Astrocyte (in vitro differentiated cells and primary cell): Measurements from ENCODE around the gene PLSCR3.

ENCODE experiments used
- EZH2 ChIP-seq: IDR thresholded peaks from 2 replicates; pipeline ENCODE4 v1.6.1; 2012; ENCODE audit warnings: mild to moderate bottlenecking, low read length, inconsistent platforms; ENCODE audit not compliant: insufficient read depth
- TF ChIP-seq, protein P1 (sequence below): IDR thresholded peaks from 2 replicates; pipeline ENCODE4 v1.5.1; 2011; ENCODE audit warnings: low read depth, mild to moderate bottlenecking, inconsistent platforms, low read length, moderate library complexity; ENCODE audit not compliant: insufficient read depth

DNA sequence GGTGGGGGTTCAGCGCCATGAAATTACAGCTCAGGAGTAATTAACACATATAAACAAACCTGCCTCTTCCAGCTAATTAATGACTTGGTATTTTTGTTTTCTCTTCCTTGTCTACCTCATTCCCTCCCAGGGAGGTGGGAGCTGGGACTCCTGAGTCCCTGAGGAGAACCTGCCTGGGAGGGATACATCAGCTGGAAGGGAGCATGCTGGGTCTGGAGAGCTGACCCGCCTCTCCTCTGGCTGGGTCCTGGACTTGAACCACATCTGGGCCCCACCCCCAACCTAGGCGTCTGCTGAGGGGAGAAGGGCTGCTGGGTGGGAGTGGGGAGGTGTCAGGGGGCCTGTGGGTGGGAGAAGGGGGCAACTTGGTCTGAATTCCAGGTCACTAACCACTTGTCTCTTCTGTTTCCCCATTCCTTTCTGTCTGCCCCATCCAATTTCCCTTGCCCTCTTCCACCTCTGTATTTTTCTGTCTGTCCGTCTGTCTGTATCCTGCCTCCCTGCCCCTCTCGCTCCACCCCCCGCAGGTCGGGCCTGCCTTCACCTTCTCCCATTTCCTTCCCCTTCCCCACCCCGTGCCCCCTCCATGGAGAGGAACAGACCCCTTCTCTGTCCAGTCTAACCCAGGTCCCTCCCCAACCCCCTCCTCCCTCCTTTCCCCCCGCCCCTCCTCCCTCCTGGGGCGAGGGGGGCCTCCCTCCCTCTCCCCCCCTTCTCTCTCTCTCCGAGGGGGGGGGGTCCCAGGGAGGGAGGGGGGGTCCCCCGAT lies 13.3 kb upstream of the PLSCR3 start, which contains the start of gene NLGN2:
- TF ChIP-seq, protein P1, sequence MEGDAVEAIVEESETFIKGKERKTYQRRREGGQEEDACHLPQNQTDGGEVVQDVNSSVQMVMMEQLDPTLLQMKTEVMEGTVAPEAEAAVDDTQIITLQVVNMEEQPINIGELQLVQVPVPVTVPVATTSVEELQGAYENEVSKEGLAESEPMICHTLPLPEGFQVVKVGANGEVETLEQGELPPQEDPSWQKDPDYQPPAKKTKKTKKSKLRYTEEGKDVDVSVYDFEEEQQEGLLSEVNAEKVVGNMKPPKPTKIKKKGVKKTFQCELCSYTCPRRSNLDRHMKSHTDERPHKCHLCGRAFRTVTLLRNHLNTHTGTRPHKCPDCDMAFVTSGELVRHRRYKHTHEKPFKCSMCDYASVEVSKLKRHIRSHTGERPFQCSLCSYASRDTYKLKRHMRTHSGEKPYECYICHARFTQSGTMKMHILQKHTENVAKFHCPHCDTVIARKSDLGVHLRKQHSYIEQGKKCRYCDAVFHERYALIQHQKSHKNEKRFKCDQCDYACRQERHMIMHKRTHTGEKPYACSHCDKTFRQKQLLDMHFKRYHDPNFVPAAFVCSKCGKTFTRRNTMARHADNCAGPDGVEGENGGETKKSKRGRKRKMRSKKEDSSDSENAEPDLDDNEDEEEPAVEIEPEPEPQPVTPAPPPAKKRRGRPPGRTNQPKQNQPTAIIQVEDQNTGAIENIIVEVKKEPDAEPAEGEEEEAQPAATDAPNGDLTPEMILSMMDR: no peak
- TF ChIP-seq EZH2: no peak
